ENCODE data around the gene JAK2.

GRCh38 chr9:4992872-4993271, 7.8 kb downstream of the JAK2 start:
- no peak for TF ChIP-seq EP300 (IDR thresholded peaks at IDR 0.05; ENCODE audit: borderline replicate concordance)
- no peak for TF ChIP-seq REST (IDR thresholded peaks at IDR 0.05; ENCODE audit: low read depth)

Data from Ishikawa (cell line).